H1 (cell line): ENCODE measurements around the gene SLC22A23. TPM values are rescaled to one million over a fixed set of nuclear protein-coding genes. Genes with fewer than 3 reads are reported as not detected.
A peak's percentile ranks its signal among the peaks of the same experiment; 100 is the strongest.

ENCODE experiments used
- CTCF ChIA-PET: fragments of 300-600 bp; sonication (Branson Sonifier 250); formaldehyde crosslinking; loops from one replicate; lab custom pipeline; 2021; ENCODE audit not compliant: partially characterized antibody; lab: Charles Lee
- POLR2A ChIA-PET: fragments of 300-600 bp; sonication (Branson Sonifier 250); formaldehyde crosslinking; loops from one replicate; lab custom pipeline; 2021; ENCODE audit warnings: inconsistent platforms; ENCODE audit not compliant: partially characterized antibody; lab: Charles Lee
- DNase-seq, 2 experiments: peaks; one replicate each; pipeline versions ENCODE4 v3.0.0 to v3.0.0-alpha.2; 2010 to 2022; ENCODE audit warnings: low spot score in 2 of 2, low read depth in 1 of 2, mixed read lengths in 1 of 2
- FAIRE-seq: peaks from 2 replicates; lab custom pipeline; 2011; peaks lifted over from hg19 to GRCh38; lab: Jason Lieb, UNC
- H2AFZ ChIP-seq: 2 replicates; pipeline ENCODE4 v1.8.1; 2012; ENCODE audit warnings: low read length, inconsistent platforms
- H2AK5ac ChIP-seq: 2 replicates; pipeline ENCODE4 v1.6.1; 2013; ENCODE audit warnings: low read depth, low read length
- H2BK120ac ChIP-seq: replicated peaks from 2 replicates; pipeline ENCODE3; 2013; ENCODE audit warnings: low read depth, low read length, inconsistent platforms
- H2BK12ac ChIP-seq: 2 replicates; pipeline ENCODE4 v1.6.1; 2013; ENCODE audit warnings: low read depth, low read length
- H2BK15ac ChIP-seq: 2 replicates; pipeline ENCODE4 v1.6.1; 2013; ENCODE audit warnings: low read length
- H2BK20ac ChIP-seq: 2 replicates; pipeline ENCODE4 v1.6.1; 2013; ENCODE audit warnings: low read length
- H2BK5ac ChIP-seq: 2 replicates; pipeline ENCODE4 v1.6.1; 2013; ENCODE audit warnings: low read depth, low read length
- H3K14ac ChIP-seq: 2 replicates; pipeline ENCODE4 v1.6.1; 2013; ENCODE audit warnings: inconsistent platforms; ENCODE audit not compliant: insufficient read length
- H3K18ac ChIP-seq: 2 replicates; pipeline ENCODE4 v1.6.1; 2013; ENCODE audit warnings: low read length; ENCODE audit errors: extremely low read depth
- H3K23ac ChIP-seq: 2 replicates; pipeline ENCODE4 v1.6.1; 2013; ENCODE audit warnings: inconsistent platforms; ENCODE audit not compliant: insufficient read length
- H3K23me2 ChIP-seq: 2 replicates; pipeline ENCODE4 v1.6.1; 2013; ENCODE audit warnings: low read depth, low read length
- H3K27ac ChIP-seq: 2 replicates; pipeline ENCODE4 v1.6.1; 2011; ENCODE audit warnings: low read depth, low read length, inconsistent platforms
- H3K27me3 ChIP-seq, 4 experiments: replicated peaks in 1 of 4; 1 replicate in 1 of 4; 2 replicates in 3 of 4; pipeline versions ENCODE4 v1.6.1 to v1.8.1; 2011 to 2013; ENCODE audit warnings: low read length in 3 of 4, mild to moderate bottlenecking in 3 of 4, inconsistent platforms in 2 of 4, mixed read lengths in 2 of 4, moderate library complexity in 1 of 4; ENCODE audit not compliant: control insufficient read depth in 3 of 4, insufficient read depth in 3 of 4; ENCODE audit errors: extremely low read depth in 1 of 4
- H3K36me3 ChIP-seq, 4 experiments: 2 replicates each; pipeline versions ENCODE4 v1.6.1 to v1.8.1; 2011 to 2013; ENCODE audit warnings: mild to moderate bottlenecking in 4 of 4, low read length in 3 of 4, moderate library complexity in 2 of 4, control low read depth in 1 of 4, inconsistent platforms in 1 of 4; ENCODE audit not compliant: insufficient read depth in 4 of 4, control insufficient read depth in 2 of 4
- H3K4ac ChIP-seq: replicated peaks from 2 replicates; pipeline ENCODE3; 2013; ENCODE audit warnings: low read length, low read depth, mixed read lengths, inconsistent platforms; ENCODE audit not compliant: insufficient read length
- H3K4me1 ChIP-seq, 4 experiments: replicated peaks in 1 of 4; 1 replicate in 1 of 4; 2 replicates in 3 of 4; pipeline versions ENCODE4 v1.6.1 to v1.8.1; 2011 to 2013; ENCODE audit warnings: low read length in 3 of 4, inconsistent platforms in 2 of 4, mixed read lengths in 1 of 4; ENCODE audit not compliant: insufficient read depth in 4 of 4, control insufficient read depth in 3 of 4
- H3K4me2 ChIP-seq, 2 experiments: 2 replicates each; pipeline versions ENCODE4 v1.6.1 to v1.8.1; 2011 to 2013; ENCODE audit warnings: low read depth in 2 of 2, low read length in 2 of 2, control low read depth in 1 of 2, inconsistent platforms in 1 of 2, mild to moderate bottlenecking in 1 of 2; ENCODE audit not compliant: insufficient read depth in 1 of 2
- H3K4me3 ChIP-seq, 4 experiments: fragments of 200-600, 300-600 bp in 1 of 4; sonication (generic), shearing (Covaris generic), sonication (Bioruptor Twin) in 1 of 4; 2 replicates each; pipeline versions ENCODE4 v1.5.1 to v1.8.1; 2011 to 2016; ENCODE audit warnings: low read length in 4 of 4, low read depth in 3 of 4, control low read depth in 2 of 4, inconsistent platforms in 2 of 4, mild to moderate bottlenecking in 2 of 4, mixed read lengths in 1 of 4, moderate library complexity in 1 of 4; ENCODE audit not compliant: insufficient read depth in 2 of 4; ENCODE audit errors: extremely low read depth in 1 of 4
- H3K56ac ChIP-seq: replicated peaks from 2 replicates; pipeline ENCODE3; 2013; ENCODE audit warnings: low read depth, mild to moderate bottlenecking, mixed read lengths, low read length, inconsistent platforms; ENCODE audit not compliant: insufficient read length
- H3K79me1 ChIP-seq: 2 replicates; pipeline ENCODE4 v1.6.1; 2013; ENCODE audit warnings: low read depth, low read length, control low read depth
- H3K79me2 ChIP-seq, 2 experiments: 2 replicates each; pipeline versions ENCODE4 v1.6.1 to v1.8.1; 2012 to 2013; ENCODE audit warnings: low read length in 2 of 2, mild to moderate bottlenecking in 2 of 2, inconsistent platforms in 1 of 2; ENCODE audit not compliant: insufficient read depth in 2 of 2, control insufficient read depth in 1 of 2
- H3K9ac ChIP-seq, 4 experiments: replicated peaks in 1 of 4; 1 replicate in 1 of 4; 2 replicates in 3 of 4; pipeline versions ENCODE4 v1.6.1 to v1.8.1; 2011 to 2013; ENCODE audit warnings: low read depth in 3 of 4, low read length in 3 of 4, control low read depth in 2 of 4, mild to moderate bottlenecking in 2 of 4, moderate library complexity in 2 of 4, inconsistent platforms in 1 of 4; ENCODE audit errors: extremely low read depth in 1 of 4
- H3K9me3 ChIP-seq, 2 experiments: 2 replicates each; pipeline versions ENCODE4 v1.6.1 to v1.8.1; 2012 to 2013; ENCODE audit warnings: mild to moderate bottlenecking in 2 of 2, moderate library complexity in 2 of 2, control low read depth in 1 of 2, inconsistent platforms in 1 of 2, low read depth in 1 of 2, low read length in 1 of 2, mixed read lengths in 1 of 2; ENCODE audit not compliant: insufficient read depth in 2 of 2
- H4K20me1 ChIP-seq, 2 experiments: replicated peaks in 1 of 2; 2 replicates each; pipeline versions ENCODE3 to v1.8.1; 2011 to 2013; ENCODE audit warnings: inconsistent platforms in 2 of 2, low read length in 2 of 2, mild to moderate bottlenecking in 1 of 2; ENCODE audit not compliant: insufficient read depth in 2 of 2, control insufficient read depth in 1 of 2
- H4K5ac ChIP-seq: 2 replicates; pipeline ENCODE4 v1.6.1; 2013; ENCODE audit warnings: low read length, low read depth, mixed read lengths, inconsistent platforms; ENCODE audit not compliant: insufficient read length
- H4K8ac ChIP-seq: 2 replicates; pipeline ENCODE4 v1.8.0; 2013; ENCODE audit warnings: mild to moderate bottlenecking, moderate library complexity, low read length, inconsistent platforms; ENCODE audit not compliant: insufficient read depth; ENCODE audit errors: extremely low read depth
- H4K91ac ChIP-seq: replicated peaks from 2 replicates; pipeline ENCODE3; 2013; ENCODE audit warnings: low read length, mixed read lengths, inconsistent platforms; ENCODE audit not compliant: insufficient read length
- ATF2 ChIP-seq: IDR thresholded peaks from 2 replicates; pipeline ENCODE4 v1.6.1; 2012; ENCODE audit warnings: low read length, inconsistent platforms
- BCL11A ChIP-seq, 2 experiments: IDR thresholded peaks; one replicate each; pipeline ENCODE4 v1.6.1; 2011; ENCODE audit warnings: low read depth in 2 of 2, low read length in 2 of 2, mild to moderate bottlenecking in 2 of 2
- POLR2A ChIP-seq, 2 experiments: IDR thresholded peaks; 1 replicate in 1 of 2; 2 replicates in 1 of 2; pipeline ENCODE4 v1.6.1; 2011; ENCODE audit warnings: low read depth in 2 of 2, low read length in 2 of 2, mild to moderate bottlenecking in 2 of 2; ENCODE audit errors: control extremely low read depth in 1 of 2
- RAD21 ChIP-seq, 2 experiments: IDR thresholded peaks in 1 of 2; conservative IDR thresholded peaks in 1 of 2; 2 replicates each; pipeline ENCODE4 v1.6.1; 2011; ENCODE audit warnings: low read depth in 2 of 2, low read length in 2 of 2, improper control_type of control experiment in 1 of 2, inconsistent platforms in 1 of 2, mild to moderate bottlenecking in 1 of 2, moderate library complexity in 1 of 2
- SAP30 ChIP-seq: fragments of 300-600 bp; sonication (generic); IDR thresholded peaks from 2 replicates; pipeline ENCODE4 v1.7.1; 2012; ENCODE audit warnings: low read length, moderate library complexity, mild to moderate bottlenecking, inconsistent platforms; ENCODE audit not compliant: insufficient read depth, insufficient replicate concordance
- SIN3A ChIP-seq, 2 experiments: IDR thresholded peaks in 1 of 2; conservative IDR thresholded peaks in 1 of 2; 2 replicates each; pipeline ENCODE4 v1.6.1; 2011 to 2012; ENCODE audit warnings: low read length in 2 of 2, improper control_type of control experiment in 1 of 2, low read depth in 1 of 2, mild to moderate bottlenecking in 1 of 2
- SP4 ChIP-seq: IDR thresholded peaks from 2 replicates; pipeline ENCODE4 v1.6.1; 2012; ENCODE audit warnings: low read length, inconsistent platforms
- SUZ12 ChIP-seq: fragments of 200-600 bp; sonication (generic); IDR thresholded peaks from 2 replicates; pipeline ENCODE4 v1.6.1; 2012; ENCODE audit warnings: mild to moderate bottlenecking, inconsistent platforms, low read length, moderate library complexity, mixed read lengths
- WGBS, 2 experiments: shearing (Covaris generic) in 1 of 2; methylation state at CpG; one replicate each; pipeline versions ENCODE4 v1.1.6 to v1.1.7; 2013 to 2015; ENCODE audit warnings: low lambda C conversion rate in 2 of 2, mixed read lengths in 2 of 2, inconsistent platforms in 1 of 2, low coverage in 1 of 2, missing lambda C conversion rate in 1 of 2; ENCODE audit not compliant: insufficient replicate concordance in 2 of 2, insufficient coverage in 1 of 2, insufficient read length in 1 of 2; ENCODE audit errors: extremely low coverage in 1 of 2, missing lambda C conversion rate in 1 of 2; 5-methylcytosine and 5-hydroxymethylcytosine counted together
- polyA plus RNA-seq, 7 experiments: library from polyadenylated mRNA; depleted of rRNA in 3 of 7; stranded (reverse) in 5 of 7; unstranded in 2 of 7; fragments of >200 nt in 5 of 7; fragments of 200-250 nt in 2 of 7; gene quantifications; 1 replicate in 5 of 7; 2 replicates in 1 of 7; 4 replicates in 1 of 7; pipeline versions ENCODE4 v1.2.1 to v1.2.3, GENCODE V29; 2011 to 2013; ENCODE audit warnings: missing spikeins in 2 of 7, mixed read lengths in 2 of 7
- total RNA-seq: library from RNA; stranded (reverse); fragmentation: NEBNext Ultra II Directional; extraction: Animal tissue kit (Norgen Biotek cat#: 25700); gene quantifications from 2 replicates; pipeline ENCODE4 v1.2.1, GENCODE V29; 2021

Gene SLC22A23
- total and polyA plus RNA-seq, 2 of the 8 experiments (the other 6 are each of a cell fraction or from before 2014, with no cell fraction given): 9.9 to 38.4 TPM

- Histone ChIP-seq H3K9me3 (no peaks in the 10 kb centered on the region; a peak in 1 of 4 replicates), H3K79me1 (no peaks in the 10 kb centered on the region), H4K8ac (no peak overlapping the region), H2BK5ac (no peak overlapping the region), H3K79me2 (no peaks in the 10 kb centered on the region), H3K4me1 (peaks cover 0 to 6% (median 2%) of the 10 kb centered on the region in 4 experiments; a peak in 3 of 7 replicates), H3K4me2 (no peak overlapping the region), H3K4me3 (no peak overlapping the region), H3K9ac (no peak overlapping the region), H2BK12ac (no peak overlapping the region), H2BK120ac (no peak overlapping the region), H4K5ac (no peak overlapping the region), H4K20me1 (no peaks in the 10 kb centered on the region), H3K56ac (no peak overlapping the region), H3K18ac (no peak overlapping the region), H3K27me3 (no peaks in the 10 kb centered on the region)
- WGBS, 2 experiments: 83% methylated on average over 1 of the region's 1 CpG; no CpG with 5 or more reads in 1 of the 2 experiments
- DNase-seq: no peak
- CTCF ChIA-PET: no interaction called here
- TF ChIP-seq SP4 (no peak), RAD21 (IDR thresholded peaks at IDR 0.05 in 1 of 2, conservative IDR thresholded peaks at IDR 0.05 in 1 of 2; ENCODE audit: low read depth in 2 of 2, low read length in 2 of 2) (no peak), SUZ12 (no peak), SIN3A (conservative IDR thresholded peaks at IDR 0.05 in 1 of 2, IDR thresholded peaks at IDR 0.05 in 1 of 2; ENCODE audit: low read depth in 1 of 2, low read length in 2 of 2) (no peak), POLR2A (IDR thresholded peaks at IDR 0.05; ENCODE audit: control extremely low read depth in 1 of 2, low read depth in 2 of 2, low read length in 2 of 2) (no peak), BCL11A (IDR thresholded peaks at IDR 0.05; ENCODE audit: low read depth in 2 of 2, low read length in 2 of 2) (no peak), ATF2 (no peak), SAP30 (no peak)
- TF ChIP-seq, all 59 proteins: peak for 0
- no peaks in the 10 kb centered on the region for H3K23me2 ChIP-seq
- H3K27ac ChIP-seq: no peak overlapping the region
- no peaks in the 10 kb centered on the region for H3K36me3 ChIP-seq
- POLR2A ChIA-PET: interaction anchor here (1.8 kb wide), 1 partner anchor 11 kb away, joined by 4 read pairs; no protein-coding TSS in a partner anchor
- no peak overlapping the region for H3K23ac ChIP-seq
- no peak overlapping the region for H3K4ac ChIP-seq
- no peak overlapping the region for H4K91ac ChIP-seq
- H2AFZ ChIP-seq: no peak overlapping the region
- no peak overlapping the region for H2BK15ac ChIP-seq
- H2AK5ac ChIP-seq: no peak overlapping the region
- FAIRE-seq: no peak
- H3K14ac ChIP-seq: no peak overlapping the region
- H2BK20ac ChIP-seq: 0 out of 2 replicates have a peak overlapping the region, but pooled peaks have one; percentile 36
Measured at GRCh38 chr6:3499603-3500002, 42.8 kb upstream of the SLC22A23 start.
